Neural crest cell (in vitro differentiated cells): ENCODE results near the gene TRO. TPM values are rescaled to one million over a fixed set of nuclear protein-coding genes. Genes with fewer than 3 reads are reported as not detected.
A peak's percentile ranks its signal among the peaks of the same experiment; 100 is the strongest.

ENCODE experiments used
- DNase-seq: peaks from one replicate; pipeline ENCODE4 v3.0.0; 2021; ENCODE audit warnings: low read depth, mixed read lengths, low spot score
- H3K27ac Mint-ChIP-seq: one replicate; pipeline ENCODE4 v1.8.0; 2021; ENCODE audit warnings: mild to moderate bottlenecking, mixed read lengths; ENCODE audit not compliant: unreplicated experiment
- H3K27me3 Mint-ChIP-seq: 2 replicates; pipeline ENCODE4 v1.8.0; 2021; ENCODE audit warnings: low read depth, mild to moderate bottlenecking, mixed read lengths
- H3K36me3 Mint-ChIP-seq: 2 replicates; pipeline ENCODE4 v1.8.0; 2021; ENCODE audit warnings: low read depth, mild to moderate bottlenecking, mixed read lengths
- H3K4me1 Mint-ChIP-seq: 2 replicates; pipeline ENCODE4 v1.8.0; 2021; ENCODE audit warnings: mixed read lengths
- H3K4me3 Mint-ChIP-seq: one replicate; pipeline ENCODE4 v1.8.0; 2021; ENCODE audit warnings: mild to moderate bottlenecking, mixed read lengths
- H3K9me3 Mint-ChIP-seq: 2 replicates; pipeline ENCODE4 v1.8.0; 2021; ENCODE audit warnings: mixed read lengths
- CTCF ChIP-seq: fragments of 200-600 bp; sonication (generic); conservative IDR thresholded peaks from 2 replicates; pipeline ENCODE4 v1.5.0; 2021; ENCODE audit warnings: antibody characterized with exemption, mild to moderate bottlenecking
- total RNA-seq: library from RNA; stranded (reverse); gene quantifications from 2 replicates; pipeline ENCODE4 v1.2.1, GENCODE V29; 2021

TRO gene
- total RNA-seq, 1 donor from 2014 or later: 106 TPM

- no peak for TF ChIP-seq CTCF
- peaks cover 9% of the 10 kb centered on the region for H3K9me3 Mint-ChIP-seq
- peaks cover 24% of the 10 kb centered on the region for H3K36me3 Mint-ChIP-seq
- H3K27me3 Mint-ChIP-seq: no peaks in the 10 kb centered on the region
- no peak overlapping the region for H3K27ac Mint-ChIP-seq
- DNase-seq: no peak
- H3K4me3 Mint-ChIP-seq: no peak overlapping the region
- H3K4me1 Mint-ChIP-seq: no peaks in the 10 kb centered on the region
These were observed 9.8 kb downstream of the TRO start for GRCh38 chrX:54930291-54931049.

GRCh38 chrX:54931107-54931506, 10.5 kb downstream of the TRO start:
- Mint-ChIP-seq H3K27ac (no peak overlapping the region), H3K4me3 (no peak overlapping the region), H3K36me3 (peaks cover 20% of the 10 kb centered on the region), H3K27me3 (no peaks in the 10 kb centered on the region), H3K9me3 (peaks cover 9% of the 10 kb centered on the region), H3K4me1 (no peaks in the 10 kb centered on the region)
- no peak for TF ChIP-seq CTCF
- no peak for DNase-seq

GRCh38 chrX:54933150-54933826, 12.7 kb downstream of the TRO start:
- no peaks in the 10 kb centered on the region for H3K27me3 Mint-ChIP-seq
- DNase-seq: no peak
- no peaks in the 10 kb centered on the region for H3K4me1 Mint-ChIP-seq
- TF ChIP-seq CTCF: no peak
- H3K36me3 Mint-ChIP-seq: peaks cover 14% of the 10 kb centered on the region
- H3K9me3 Mint-ChIP-seq: peaks cover 5% of the 10 kb centered on the region
- no peak overlapping the region for H3K27ac Mint-ChIP-seq
- no peak overlapping the region for H3K4me3 Mint-ChIP-seq

- no peaks in the 10 kb centered on the region for H3K4me1 Mint-ChIP-seq
- H3K4me3 Mint-ChIP-seq: no peak overlapping the region
- TF ChIP-seq CTCF: no peak
- H3K27ac Mint-ChIP-seq: peak overlapping the region; percentile 35
- H3K36me3 Mint-ChIP-seq: peaks cover 12% of the 10 kb centered on the region
- DNase-seq: no peak
- peaks cover 5% of the 10 kb centered on the region for H3K9me3 Mint-ChIP-seq
- H3K27me3 Mint-ChIP-seq: no peaks in the 10 kb centered on the region
These were observed 13.4 kb downstream of the TRO start for GRCh38 chrX:54934058-54934457.

GRCh38 chrX:54934890-54935289, 14.3 kb downstream of the TRO start:
- Mint-ChIP-seq H3K27me3 (no peaks in the 10 kb centered on the region), H3K4me1 (no peaks in the 10 kb centered on the region), H3K27ac (no peak overlapping the region), H3K36me3 (peaks cover 12% of the 10 kb centered on the region), H3K4me3 (no peak overlapping the region), H3K9me3 (peaks cover 5% of the 10 kb centered on the region)
- no peak for TF ChIP-seq CTCF
- DNase-seq: no peak
